GM18519 (cell line): ENCODE results near the gene PPRC1.

Experiments
- ATAC-seq: cut with Tn5 transposase; IDR thresholded peaks from one replicate; pipeline ENCODE4 v1.9.1; 2021; ENCODE audit warnings: mild to moderate bottlenecking, moderate library complexity; ENCODE audit not compliant: unreplicated experiment, low FRiP score

Gene PPRC1

GRCh38 chr10:102118867-102119266 lies 14.0 kb upstream of the PPRC1 start:
- no peak for ATAC-seq

GRCh38 chr10:102119417-102120141 lies 13.3 kb upstream of the PPRC1 start:
- ATAC-seq, result no peak

- ATAC-seq, result no peak
Observed at GRCh38 chr10:102120142-102120990, 12.5 kb upstream of the PPRC1 start, which contains the start of gene LDB1. Gene LDB1 (minus strand): TSS chr10:102120368. CDS start chr10:102120110, 258 bp downstream.

- no peak for ATAC-seq
Observed at GRCh38 chr10:102120991-102121738, 11.7 kb upstream of the PPRC1 start.

GRCh38 chr10:102121739-102122372 lies 11.0 kb upstream of the PPRC1 start:
- ATAC-seq, result no peak

- ATAC-seq, result no peak
Observed at GRCh38 chr10:102122450-102122849, 10.4 kb upstream of the PPRC1 start.

GRCh38 chr10:102123223-102123622 lies 9.6 kb upstream of the PPRC1 start:
- no peak for ATAC-seq

- no peak for ATAC-seq
Observed at GRCh38 chr10:102131286-102132170, 1.3 kb upstream of the PPRC1 start.

- ATAC-seq, result no peak
Observed at GRCh38 chr10:102132193-102132562, 662 bp upstream of the PPRC1 start.

- no peak for ATAC-seq
Observed at GRCh38 chr10:102133373-102134195, 744 bp downstream of the PPRC1 start.

- no peak for ATAC-seq
Observed at GRCh38 chr10:102134416-102134815, 1.6 kb downstream of the PPRC1 start.

- no peak for ATAC-seq
Observed at GRCh38 chr10:102135956-102136526, 3.2 kb downstream of the PPRC1 start.

- ATAC-seq, result no peak
Observed at GRCh38 chr10:102139281-102140110, 6.7 kb downstream of the PPRC1 start.

GRCh38 chr10:102140218-102140617 lies 7.4 kb downstream of the PPRC1 start:
- no peak for ATAC-seq

- ATAC-seq, result no peak
Observed at GRCh38 chr10:102140913-102141540, 8.2 kb downstream of the PPRC1 start.

GRCh38 chr10:102141583-102142107 lies 8.8 kb downstream of the PPRC1 start:
- no peak for ATAC-seq

- ATAC-seq, result no peak
Observed at GRCh38 chr10:102146971-102147428, 14.2 kb downstream of the PPRC1 start.
